Endothelial cell (in vitro differentiated cells): ENCODE measurements around the gene DCK. TPM values are rescaled to one million over a fixed set of nuclear protein-coding genes. Genes with fewer than 3 reads are reported as not detected.

Experiments used
- DNase-seq: peaks from one replicate; pipeline ENCODE4 v3.0.0; 2021; ENCODE audit warnings: low spot score
- H3K27ac Mint-ChIP-seq: one replicate; pipeline ENCODE4 v1.8.0; 2021; ENCODE audit warnings: mixed read lengths, inconsistent platforms; ENCODE audit not compliant: unreplicated experiment
- H3K27me3 Mint-ChIP-seq: one replicate; pipeline ENCODE4 v1.8.0; 2021; ENCODE audit warnings: mild to moderate bottlenecking, moderate library complexity, mixed read lengths, inconsistent platforms; ENCODE audit not compliant: unreplicated experiment
- H3K36me3 Mint-ChIP-seq: one replicate; pipeline ENCODE4 v1.8.0; 2021; ENCODE audit warnings: mild to moderate bottlenecking, low read depth, mixed read lengths, inconsistent platforms; ENCODE audit not compliant: unreplicated experiment
- H3K4me1 Mint-ChIP-seq: one replicate; pipeline ENCODE4 v1.8.0; 2021; ENCODE audit warnings: mild to moderate bottlenecking, mixed read lengths, inconsistent platforms; ENCODE audit not compliant: unreplicated experiment
- H3K4me3 Mint-ChIP-seq: one replicate; pipeline ENCODE4 v1.8.0; 2021; ENCODE audit warnings: mild to moderate bottlenecking, mixed read lengths, inconsistent platforms; ENCODE audit not compliant: unreplicated experiment
- H3K9me3 Mint-ChIP-seq: one replicate; pipeline ENCODE4 v1.8.0; 2021; ENCODE audit warnings: mixed read lengths, inconsistent platforms; ENCODE audit not compliant: unreplicated experiment
- total RNA-seq: library from RNA; stranded (reverse); fragmentation: NEBNext Ultra II Directional; extraction: Animal tissue kit (Norgen Biotek cat#: 25700); gene quantifications from one replicate; pipeline ENCODE4 v1.2.1, GENCODE V29; 2021; ENCODE audit not compliant: unreplicated experiment
- TF ChIP-seq, protein P1 (sequence below): fragments of 200-600 bp; sonication (generic); IDR thresholded peaks from one replicate; pipeline ENCODE4 v1.5.0; 2021; ENCODE audit warnings: antibody characterized with exemption; ENCODE audit not compliant: unreplicated experiment

DCK gene
- total RNA-seq, 1 donor from 2014 or later: 17.5 TPM

DNA sequence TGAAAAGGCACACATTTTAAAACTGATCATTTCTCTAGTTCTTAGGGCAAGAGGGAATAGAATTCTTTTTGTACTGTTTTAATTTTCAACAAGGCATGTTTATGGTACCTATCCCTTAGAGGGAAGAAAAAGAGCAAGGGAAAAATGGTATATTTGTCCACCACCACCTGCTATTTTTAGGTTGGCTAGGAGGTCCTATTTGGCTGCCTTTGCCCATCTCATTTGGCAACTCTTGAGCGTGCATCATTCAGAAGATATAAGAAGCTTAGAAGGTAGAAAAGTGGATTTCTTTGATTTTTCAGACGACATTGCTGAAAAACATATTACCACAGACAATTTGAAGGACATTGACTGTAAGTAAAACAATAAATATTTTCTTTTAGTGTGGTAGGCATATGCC, 69.0 kb downstream of the DCK start:
- Mint-ChIP-seq H3K36me3 (no peaks in the 10 kb centered on the region), H3K27ac (no peak overlapping the region)
- TF ChIP-seq, protein P1, sequence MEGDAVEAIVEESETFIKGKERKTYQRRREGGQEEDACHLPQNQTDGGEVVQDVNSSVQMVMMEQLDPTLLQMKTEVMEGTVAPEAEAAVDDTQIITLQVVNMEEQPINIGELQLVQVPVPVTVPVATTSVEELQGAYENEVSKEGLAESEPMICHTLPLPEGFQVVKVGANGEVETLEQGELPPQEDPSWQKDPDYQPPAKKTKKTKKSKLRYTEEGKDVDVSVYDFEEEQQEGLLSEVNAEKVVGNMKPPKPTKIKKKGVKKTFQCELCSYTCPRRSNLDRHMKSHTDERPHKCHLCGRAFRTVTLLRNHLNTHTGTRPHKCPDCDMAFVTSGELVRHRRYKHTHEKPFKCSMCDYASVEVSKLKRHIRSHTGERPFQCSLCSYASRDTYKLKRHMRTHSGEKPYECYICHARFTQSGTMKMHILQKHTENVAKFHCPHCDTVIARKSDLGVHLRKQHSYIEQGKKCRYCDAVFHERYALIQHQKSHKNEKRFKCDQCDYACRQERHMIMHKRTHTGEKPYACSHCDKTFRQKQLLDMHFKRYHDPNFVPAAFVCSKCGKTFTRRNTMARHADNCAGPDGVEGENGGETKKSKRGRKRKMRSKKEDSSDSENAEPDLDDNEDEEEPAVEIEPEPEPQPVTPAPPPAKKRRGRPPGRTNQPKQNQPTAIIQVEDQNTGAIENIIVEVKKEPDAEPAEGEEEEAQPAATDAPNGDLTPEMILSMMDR: no peak

DNA sequence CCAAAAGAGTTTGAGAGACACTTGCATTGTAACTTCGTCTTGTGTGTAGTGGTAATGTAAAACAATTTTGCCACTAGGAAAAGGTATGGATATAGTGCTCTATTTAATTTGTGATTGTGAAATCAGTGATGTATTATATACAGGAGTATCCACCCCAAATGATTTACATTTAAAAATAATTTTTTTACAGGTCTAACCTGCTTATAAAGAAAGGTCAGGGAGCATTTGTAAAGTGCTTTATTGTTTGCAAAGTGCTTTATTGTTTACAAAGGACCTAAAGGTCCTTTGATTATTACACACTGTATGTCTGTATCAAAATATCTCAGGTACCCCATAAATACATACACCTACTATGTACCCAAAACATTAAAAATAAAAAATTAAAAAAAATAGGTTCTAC, 70.3 kb downstream of the DCK start:
- Mint-ChIP-seq H3K36me3 (no peaks in the 10 kb centered on the region), H3K27ac (no peak overlapping the region), H3K4me3 (no peak overlapping the region), H3K27me3 (no peaks in the 10 kb centered on the region), H3K4me1 (peaks cover 4% of the 10 kb centered on the region), H3K9me3 (no peaks in the 10 kb centered on the region)
- DNase-seq: no peak
- TF ChIP-seq, protein P1: no peak

More for the DNA sequence above, 69.0 kb downstream of the DCK start:
- Mint-ChIP-seq H3K27me3 (no peaks in the 10 kb centered on the region), H3K9me3 (no peaks in the 10 kb centered on the region), H3K4me1 (peaks cover 4% of the 10 kb centered on the region), H3K4me3 (no peak overlapping the region)
- DNase-seq: no peak

GRCh38 chr4:71064521-71064920, 71.1 kb downstream of the DCK start:
- TF ChIP-seq, protein P1: no peak
- Mint-ChIP-seq H3K36me3 (no peaks in the 10 kb centered on the region), H3K4me3 (no peak overlapping the region), H3K4me1 (peaks cover 4% of the 10 kb centered on the region), H3K27me3 (no peaks in the 10 kb centered on the region), H3K9me3 (no peaks in the 10 kb centered on the region), H3K27ac (no peak overlapping the region)
- DNase-seq: no peak

DNA sequence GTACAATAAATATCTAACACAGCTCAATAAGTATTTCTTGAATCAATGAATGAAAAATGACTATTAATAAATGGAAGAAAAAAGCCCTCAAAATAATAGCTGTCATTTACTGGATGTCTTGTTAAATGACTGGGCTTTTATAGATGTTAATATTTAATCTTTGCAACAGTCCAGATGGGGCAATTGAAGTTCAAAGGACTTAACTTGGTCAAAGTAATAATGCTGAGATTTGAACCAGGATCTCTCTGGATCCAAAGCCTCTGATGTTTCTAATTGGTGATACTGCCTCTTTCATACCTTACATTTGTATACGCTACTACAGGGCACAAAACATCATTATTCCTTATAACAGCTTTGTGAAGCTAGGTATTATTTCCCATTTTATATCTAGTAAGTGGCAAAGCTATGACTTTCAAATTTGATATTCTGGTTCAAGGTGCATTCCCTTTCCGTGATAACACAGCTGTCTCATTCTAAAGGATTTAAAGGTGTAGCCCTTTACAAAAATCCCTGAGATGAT, 72.6 kb downstream of the DCK start:
- TF ChIP-seq, protein P1: no peak
- H3K27me3 Mint-ChIP-seq: no peaks in the 10 kb centered on the region
- H3K36me3 Mint-ChIP-seq: no peaks in the 10 kb centered on the region
- DNase-seq: no peak
- H3K27ac Mint-ChIP-seq: no peak overlapping the region
- H3K9me3 Mint-ChIP-seq: no peaks in the 10 kb centered on the region
- H3K4me1 Mint-ChIP-seq: peaks cover 4% of the 10 kb centered on the region
- H3K4me3 Mint-ChIP-seq: no peak overlapping the region

- no peaks in the 10 kb centered on the region for H3K36me3 Mint-ChIP-seq
- TF ChIP-seq, protein P1: no peak
- H3K27me3 Mint-ChIP-seq: no peaks in the 10 kb centered on the region
- H3K9me3 Mint-ChIP-seq: no peaks in the 10 kb centered on the region
- peaks cover 4% of the 10 kb centered on the region for H3K4me1 Mint-ChIP-seq
- no peak overlapping the region for H3K4me3 Mint-ChIP-seq
- no peak overlapping the region for H3K27ac Mint-ChIP-seq
- no peak for DNase-seq
Measured at GRCh38 chr4:71066737-71067716, 73.6 kb downstream of the DCK start.
